WTC11 (cell line): ENCODE data around the gene TMEM229B. TPM values are rescaled to one million over a fixed set of nuclear protein-coding genes. Genes with fewer than 3 reads are reported as not detected.

Experiments
- ATAC-seq: fragments of 200-7000 bp; cut with Tn5 transposase; 2 replicates; pipeline ENCODE4 v1.10.0; 2021; ENCODE audit warnings: mild to moderate bottlenecking, moderate library complexity
- CTCF ChIA-PET: fragments of 300-600 bp; sonication (Branson Sonifier 250); formaldehyde crosslinking; loops from one replicate; lab custom pipeline; 2021; ENCODE audit warnings: antibody characterized with exemption; lab: Charles Lee
- POLR2A ChIA-PET: fragments of 350-600 bp; sonication (Branson Sonifier 250); formaldehyde crosslinking; loops from one replicate; lab custom pipeline; 2021; ENCODE audit warnings: antibody characterized with exemption; lab: Charles Lee
- DNase-seq: peaks from one replicate; pipeline ENCODE4 v3.0.0; 2021; ENCODE audit warnings: low spot score
- H3K27ac Mint-ChIP-seq: 2 replicates; pipeline ENCODE4 v1.8.0; 2021; ENCODE audit warnings: mixed read lengths
- H3K27me3 Mint-ChIP-seq: 2 replicates; pipeline ENCODE4 v1.8.0; 2021; ENCODE audit warnings: low read depth, mild to moderate bottlenecking, moderate library complexity, mixed read lengths
- H3K36me3 Mint-ChIP-seq: 2 replicates; pipeline ENCODE4 v1.8.0; 2021; ENCODE audit warnings: mixed read lengths
- H3K4me1 Mint-ChIP-seq: 2 replicates; pipeline ENCODE4 v1.8.0; 2022; ENCODE audit warnings: mixed read lengths
- H3K4me3 Mint-ChIP-seq: 2 replicates; pipeline ENCODE4 v1.8.0; 2021; ENCODE audit warnings: mild to moderate bottlenecking, moderate library complexity, mixed read lengths
- H3K9me3 Mint-ChIP-seq: 2 replicates; pipeline ENCODE4 v1.8.0; 2021; ENCODE audit warnings: mixed read lengths
- CREB1 ChIP-seq: sonication (generic); formaldehyde crosslinking; IDR thresholded peaks from 2 replicates; pipeline ENCODE4 v1.8.0; 2023; ENCODE audit warnings: mild to moderate bottlenecking, missing genetic modification reagents
- GRHL2 ChIP-seq: fragments of 250-450 bp; sonication (Bioruptor Pico); IDR thresholded peaks from 2 replicates; pipeline ENCODE4 v1.8.0; 2022; ENCODE audit warnings: mild to moderate bottlenecking, moderate library complexity; ENCODE audit not compliant: insufficient replicate concordance, severe bottlenecking
- HMGA2 ChIP-seq: fragments of 250-450 bp; sonication (Bioruptor Pico); IDR thresholded peaks from 2 replicates; pipeline ENCODE4 v1.4.0; 2021; ENCODE audit warnings: mild to moderate bottlenecking, moderate library complexity
- IRF1 ChIP-seq: sonication (generic); formaldehyde crosslinking; IDR thresholded peaks from 2 replicates; pipeline ENCODE4 v1.8.0; 2023; ENCODE audit warnings: missing genetic modification reagents
- JUN ChIP-seq: sonication (generic); formaldehyde crosslinking; IDR thresholded peaks from 2 replicates; pipeline ENCODE4 v1.8.0; 2023; ENCODE audit warnings: mild to moderate bottlenecking, missing genetic modification reagents
- NFYB ChIP-seq: sonication (generic); formaldehyde crosslinking; conservative IDR thresholded peaks from 2 replicates; pipeline ENCODE4 v1.8.0; 2022; ENCODE audit warnings: low read depth, missing genetic modification reagents
- OVOL2 ChIP-seq: fragments of 250-450 bp; sonication (Bioruptor Pico); IDR thresholded peaks from 2 replicates; pipeline ENCODE4 v1.9.0; 2021; ENCODE audit warnings: mild to moderate bottlenecking, borderline replicate concordance
- PRDM15 ChIP-seq: sonication (generic); formaldehyde crosslinking; IDR thresholded peaks from 2 replicates; pipeline ENCODE4 v1.8.0; 2022; ENCODE audit warnings: missing genetic modification reagents
- PRRX2 ChIP-seq: fragments of 250-450 bp; sonication (Bioruptor Pico); IDR thresholded peaks from 2 replicates; pipeline ENCODE4 v1.8.0; 2021; ENCODE audit warnings: mild to moderate bottlenecking
- SMAD3 ChIP-seq: sonication (generic); formaldehyde crosslinking; IDR thresholded peaks from 2 replicates; pipeline ENCODE4 v1.8.0; 2022; ENCODE audit warnings: missing genetic modification reagents, mild to moderate bottlenecking, borderline replicate concordance
- STAT6 ChIP-seq: sonication (generic); formaldehyde crosslinking; conservative IDR thresholded peaks from 2 replicates; pipeline ENCODE4 v1.8.1; 2023; ENCODE audit warnings: mild to moderate bottlenecking, low read depth, missing genetic modification reagents, moderate library complexity
- ZNF232 ChIP-seq: sonication (generic); formaldehyde crosslinking; IDR thresholded peaks from 2 replicates; pipeline ENCODE4 v1.8.0; 2022; ENCODE audit warnings: mild to moderate bottlenecking, missing genetic modification reagents
- total RNA-seq: library from RNA; stranded (reverse); gene quantifications from 3 replicates; pipeline ENCODE4 v1.2.3, GENCODE V29; 2021
- TF ChIP-seq, protein P1 (sequence below): sonication (generic); formaldehyde crosslinking; IDR thresholded peaks from 2 replicates; pipeline ENCODE4 v1.8.1; 2023; ENCODE audit warnings: mild to moderate bottlenecking, missing genetic modification reagents, moderate library complexity
- TF ChIP-seq, protein P2 (sequence below): sonication (generic); formaldehyde crosslinking; IDR thresholded peaks from 2 replicates; pipeline ENCODE4 v1.8.0; 2023; ENCODE audit warnings: mild to moderate bottlenecking, missing genetic modification reagents
- TF ChIP-seq, protein P3 (sequence below): sonication (generic); formaldehyde crosslinking; IDR thresholded peaks from 2 replicates; pipeline ENCODE4 v1.8.0; 2023; ENCODE audit warnings: missing genetic modification reagents, mild to moderate bottlenecking, borderline replicate concordance

TMEM229B gene
- total RNA-seq, 1 experiment from 2014 or later, result 0.90 TPM

GRCh38 chr14:67533754-67534085 is 45.2 kb upstream of the TMEM229B start:
- no peaks in the 10 kb centered on the region for H3K36me3 Mint-ChIP-seq
- no peak for TF ChIP-seq NFYB (CRISPR knock-in tag)
- no peak for TF ChIP-seq CREB1 (CRISPR knock-in tag)
- no peak for TF ChIP-seq JUN (CRISPR knock-in tag)
- no peak for TF ChIP-seq GRHL2 (CRISPR knock-in tag)
- no peak for TF ChIP-seq IRF1 (CRISPR knock-in tag)
- TF ChIP-seq PRRX2 (CRISPR knock-in tag), result no peak
- TF ChIP-seq PRDM15 (CRISPR knock-in tag), result no peak
- TF ChIP-seq SMAD3 (CRISPR knock-in tag), result no peak
- TF ChIP-seq, protein P1, sequence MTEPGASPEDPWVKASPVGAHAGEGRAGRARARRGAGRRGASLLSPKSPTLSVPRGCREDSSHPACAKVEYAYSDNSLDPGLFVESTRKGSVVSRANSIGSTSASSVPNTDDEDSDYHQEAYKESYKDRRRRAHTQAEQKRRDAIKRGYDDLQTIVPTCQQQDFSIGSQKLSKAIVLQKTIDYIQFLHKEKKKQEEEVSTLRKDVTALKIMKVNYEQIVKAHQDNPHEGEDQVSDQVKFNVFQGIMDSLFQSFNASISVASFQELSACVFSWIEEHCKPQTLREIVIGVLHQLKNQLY (CRISPR knock-in tag), result no peak
- TF ChIP-seq OVOL2, result no peak
- no peak for TF ChIP-seq HMGA2
- TF ChIP-seq, protein P2, sequence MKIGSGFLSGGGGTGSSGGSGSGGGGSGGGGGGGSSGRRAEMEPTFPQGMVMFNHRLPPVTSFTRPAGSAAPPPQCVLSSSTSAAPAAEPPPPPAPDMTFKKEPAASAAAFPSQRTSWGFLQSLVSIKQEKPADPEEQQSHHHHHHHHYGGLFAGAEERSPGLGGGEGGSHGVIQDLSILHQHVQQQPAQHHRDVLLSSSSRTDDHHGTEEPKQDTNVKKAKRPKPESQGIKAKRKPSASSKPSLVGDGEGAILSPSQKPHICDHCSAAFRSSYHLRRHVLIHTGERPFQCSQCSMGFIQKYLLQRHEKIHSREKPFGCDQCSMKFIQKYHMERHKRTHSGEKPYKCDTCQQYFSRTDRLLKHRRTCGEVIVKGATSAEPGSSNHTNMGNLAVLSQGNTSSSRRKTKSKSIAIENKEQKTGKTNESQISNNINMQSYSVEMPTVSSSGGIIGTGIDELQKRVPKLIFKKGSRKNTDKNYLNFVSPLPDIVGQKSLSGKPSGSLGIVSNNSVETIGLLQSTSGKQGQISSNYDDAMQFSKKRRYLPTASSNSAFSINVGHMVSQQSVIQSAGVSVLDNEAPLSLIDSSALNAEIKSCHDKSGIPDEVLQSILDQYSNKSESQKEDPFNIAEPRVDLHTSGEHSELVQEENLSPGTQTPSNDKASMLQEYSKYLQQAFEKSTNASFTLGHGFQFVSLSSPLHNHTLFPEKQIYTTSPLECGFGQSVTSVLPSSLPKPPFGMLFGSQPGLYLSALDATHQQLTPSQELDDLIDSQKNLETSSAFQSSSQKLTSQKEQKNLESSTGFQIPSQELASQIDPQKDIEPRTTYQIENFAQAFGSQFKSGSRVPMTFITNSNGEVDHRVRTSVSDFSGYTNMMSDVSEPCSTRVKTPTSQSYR (CRISPR knock-in tag), result no peak
- no peak for TF ChIP-seq STAT6
- TF ChIP-seq, protein P3, sequence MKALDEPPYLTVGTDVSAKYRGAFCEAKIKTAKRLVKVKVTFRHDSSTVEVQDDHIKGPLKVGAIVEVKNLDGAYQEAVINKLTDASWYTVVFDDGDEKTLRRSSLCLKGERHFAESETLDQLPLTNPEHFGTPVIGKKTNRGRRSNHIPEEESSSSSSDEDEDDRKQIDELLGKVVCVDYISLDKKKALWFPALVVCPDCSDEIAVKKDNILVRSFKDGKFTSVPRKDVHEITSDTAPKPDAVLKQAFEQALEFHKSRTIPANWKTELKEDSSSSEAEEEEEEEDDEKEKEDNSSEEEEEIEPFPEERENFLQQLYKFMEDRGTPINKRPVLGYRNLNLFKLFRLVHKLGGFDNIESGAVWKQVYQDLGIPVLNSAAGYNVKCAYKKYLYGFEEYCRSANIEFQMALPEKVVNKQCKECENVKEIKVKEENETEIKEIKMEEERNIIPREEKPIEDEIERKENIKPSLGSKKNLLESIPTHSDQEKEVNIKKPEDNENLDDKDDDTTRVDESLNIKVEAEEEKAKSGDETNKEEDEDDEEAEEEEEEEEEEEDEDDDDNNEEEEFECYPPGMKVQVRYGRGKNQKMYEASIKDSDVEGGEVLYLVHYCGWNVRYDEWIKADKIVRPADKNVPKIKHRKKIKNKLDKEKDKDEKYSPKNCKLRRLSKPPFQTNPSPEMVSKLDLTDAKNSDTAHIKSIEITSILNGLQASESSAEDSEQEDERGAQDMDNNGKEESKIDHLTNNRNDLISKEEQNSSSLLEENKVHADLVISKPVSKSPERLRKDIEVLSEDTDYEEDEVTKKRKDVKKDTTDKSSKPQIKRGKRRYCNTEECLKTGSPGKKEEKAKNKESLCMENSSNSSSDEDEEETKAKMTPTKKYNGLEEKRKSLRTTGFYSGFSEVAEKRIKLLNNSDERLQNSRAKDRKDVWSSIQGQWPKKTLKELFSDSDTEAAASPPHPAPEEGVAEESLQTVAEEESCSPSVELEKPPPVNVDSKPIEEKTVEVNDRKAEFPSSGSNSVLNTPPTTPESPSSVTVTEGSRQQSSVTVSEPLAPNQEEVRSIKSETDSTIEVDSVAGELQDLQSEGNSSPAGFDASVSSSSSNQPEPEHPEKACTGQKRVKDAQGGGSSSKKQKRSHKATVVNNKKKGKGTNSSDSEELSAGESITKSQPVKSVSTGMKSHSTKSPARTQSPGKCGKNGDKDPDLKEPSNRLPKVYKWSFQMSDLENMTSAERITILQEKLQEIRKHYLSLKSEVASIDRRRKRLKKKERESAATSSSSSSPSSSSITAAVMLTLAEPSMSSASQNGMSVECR, result no peak
- no peak for TF ChIP-seq ZNF232 (CRISPR knock-in tag)
- H3K27ac Mint-ChIP-seq, result peak overlapping the region; percentile 89; the same call in 1 of the 2 replicates
- H3K4me1 Mint-ChIP-seq, result peaks cover 35% of the 10 kb centered on the region
- peak overlapping the region; percentile 86 for H3K4me3 Mint-ChIP-seq
- DNase-seq (no peak), ATAC-seq (no peak)
- ChIA-PET POLR2A (interaction anchor here (0.6 to 2.6 kb wide), 3 partner anchors 8 to 21 kb away, joined by 3 to 29 read pairs (median 3); no protein-coding TSS in a partner anchor), CTCF (interaction anchor here (0.9 to 5.3 kb wide), 9 partner anchors 8 to 114 kb away, joined by 4 to 40 read pairs (median 4); no protein-coding TSS in a partner anchor)
- H3K9me3 Mint-ChIP-seq, result no peaks in the 10 kb centered on the region
- peaks cover 2% of the 10 kb centered on the region; the same call in 1 of the 2 replicates for H3K27me3 Mint-ChIP-seq
